DOHH2 (cell line): ENCODE measurements around the gene H3-3A.

Experiments
- H3F3A ChIP-seq: fragments of 200-600 bp; sonication (generic), shearing (Covaris generic); 2 replicates; pipeline ENCODE4 v1.6.0; 2016; ENCODE audit warnings: antibody characterized with exemption, mild to moderate bottlenecking; ENCODE audit not compliant: control insufficient read depth, insufficient read depth
- H3K27ac ChIP-seq: fragments of 200-600 bp; sonication (generic); 2 replicates; pipeline ENCODE4 v1.5.1; 2014; ENCODE audit warnings: low read depth, mild to moderate bottlenecking, low read length, moderate library complexity
- H3K27me3 ChIP-seq: fragments of 200-600 bp; sonication (generic); 2 replicates; pipeline ENCODE4 v1.6.1; 2014; ENCODE audit warnings: mild to moderate bottlenecking, low read length, mixed read lengths; ENCODE audit not compliant: control insufficient read depth
- H3K36me3 ChIP-seq: fragments of 200-600 bp; sonication (generic); 2 replicates; pipeline ENCODE4 v1.6.1; 2014; ENCODE audit warnings: mild to moderate bottlenecking, low read length, moderate library complexity, mixed read lengths; ENCODE audit not compliant: control insufficient read depth
- H3K4me1 ChIP-seq: fragments of 200-600 bp; sonication (generic); 2 replicates; pipeline ENCODE4 v1.6.1; 2014; ENCODE audit warnings: mild to moderate bottlenecking, low read length, mixed read lengths; ENCODE audit not compliant: control insufficient read depth
- H3K4me2 ChIP-seq: fragments of 200-600 bp; sonication (generic); 2 replicates; pipeline ENCODE4 v1.6.0; 2014; ENCODE audit warnings: mild to moderate bottlenecking, low read length, moderate library complexity
- H3K4me3 ChIP-seq: fragments of 200-600 bp; sonication (generic); 2 replicates; pipeline ENCODE4 v1.5.1; 2014; ENCODE audit warnings: mild to moderate bottlenecking, low read length, mixed read lengths
- H3K79me2 ChIP-seq: fragments of 200-600 bp; sonication (generic); 2 replicates; pipeline ENCODE4 v1.6.1; 2014; ENCODE audit warnings: mild to moderate bottlenecking, low read length, mixed read lengths; ENCODE audit not compliant: control insufficient read depth
- H3K9me2 ChIP-seq: fragments of 200-600 bp; sonication (generic); replicated peaks from 2 replicates; pipeline ENCODE4 v1.6.1; 2014; ENCODE audit warnings: mild to moderate bottlenecking, low read length, mixed read lengths; ENCODE audit not compliant: control insufficient read depth
- H3K9me3 ChIP-seq: fragments of 200-600 bp; sonication (generic); 2 replicates; pipeline ENCODE4 v1.6.1; 2014; ENCODE audit warnings: antibody characterized with exemption, low read length, mixed read lengths; ENCODE audit not compliant: control insufficient read depth, insufficient read depth
- H4K20me1 ChIP-seq: fragments of 200-600 bp; sonication (generic); 2 replicates; pipeline ENCODE4 v1.6.0; 2014; ENCODE audit warnings: low read depth, mild to moderate bottlenecking, antibody characterized with exemption, low read length, moderate library complexity; ENCODE audit not compliant: control insufficient read depth, insufficient read depth
- EZH2phosphoT487 ChIP-seq: fragments of 200-600 bp; sonication (generic); IDR thresholded peaks from 2 replicates; pipeline ENCODE4 v1.6.1; 2017; ENCODE audit warnings: borderline replicate concordance, mild to moderate bottlenecking, antibody characterized with exemption, low read length, moderate library complexity, mixed read lengths
- TF ChIP-seq, protein P1 (sequence below): fragments of 200-600 bp; sonication (generic); IDR thresholded peaks from one replicate; pipeline ENCODE4 v1.5.1; 2014; ENCODE audit warnings: antibody characterized with exemption, mild to moderate bottlenecking, low read depth, low read length; ENCODE audit not compliant: poor library complexity, severe bottlenecking

Gene H3-3A

DNA sequence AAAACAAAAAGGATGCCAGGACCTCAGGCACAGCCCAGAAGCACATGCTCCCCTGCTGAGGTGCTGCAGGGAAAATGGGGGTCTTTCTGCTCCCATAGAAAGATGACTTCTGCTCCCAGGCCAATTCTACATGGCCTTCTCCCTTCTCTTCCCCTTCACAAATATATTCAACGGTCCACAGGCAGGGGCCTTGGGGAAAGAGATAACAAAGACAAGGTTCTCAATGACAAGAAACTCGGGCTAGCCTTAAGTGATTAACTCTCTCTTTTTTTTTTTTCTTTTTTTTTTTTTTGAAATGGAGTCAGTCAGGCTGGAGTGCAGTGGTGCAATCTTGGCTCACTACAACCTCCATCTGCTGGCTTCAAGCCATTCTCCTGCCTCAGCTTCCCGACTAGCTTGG lies 54.2 kb downstream of the H3-3A start:
- no peaks in the 10 kb centered on the region for H3K9me2 ChIP-seq
- H3K27me3 ChIP-seq, result peaks cover 29% of the 10 kb centered on the region
- no peaks in the 10 kb centered on the region for H3K79me2 ChIP-seq
- H3K4me1 ChIP-seq, result peaks cover 19% of the 10 kb centered on the region
- H4K20me1 ChIP-seq, result no peaks in the 10 kb centered on the region
- H3K4me3 ChIP-seq, result no peak overlapping the region
- H3F3A ChIP-seq, result 0 out of 2 replicates have a peak, but pooled peaks cover 2% of the 10 kb centered on the region
- H3K27ac ChIP-seq, result no peak overlapping the region
- H3K36me3 ChIP-seq, result no peaks in the 10 kb centered on the region
- TF ChIP-seq, protein P1, sequence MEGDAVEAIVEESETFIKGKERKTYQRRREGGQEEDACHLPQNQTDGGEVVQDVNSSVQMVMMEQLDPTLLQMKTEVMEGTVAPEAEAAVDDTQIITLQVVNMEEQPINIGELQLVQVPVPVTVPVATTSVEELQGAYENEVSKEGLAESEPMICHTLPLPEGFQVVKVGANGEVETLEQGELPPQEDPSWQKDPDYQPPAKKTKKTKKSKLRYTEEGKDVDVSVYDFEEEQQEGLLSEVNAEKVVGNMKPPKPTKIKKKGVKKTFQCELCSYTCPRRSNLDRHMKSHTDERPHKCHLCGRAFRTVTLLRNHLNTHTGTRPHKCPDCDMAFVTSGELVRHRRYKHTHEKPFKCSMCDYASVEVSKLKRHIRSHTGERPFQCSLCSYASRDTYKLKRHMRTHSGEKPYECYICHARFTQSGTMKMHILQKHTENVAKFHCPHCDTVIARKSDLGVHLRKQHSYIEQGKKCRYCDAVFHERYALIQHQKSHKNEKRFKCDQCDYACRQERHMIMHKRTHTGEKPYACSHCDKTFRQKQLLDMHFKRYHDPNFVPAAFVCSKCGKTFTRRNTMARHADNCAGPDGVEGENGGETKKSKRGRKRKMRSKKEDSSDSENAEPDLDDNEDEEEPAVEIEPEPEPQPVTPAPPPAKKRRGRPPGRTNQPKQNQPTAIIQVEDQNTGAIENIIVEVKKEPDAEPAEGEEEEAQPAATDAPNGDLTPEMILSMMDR, result no peak
- TF ChIP-seq EZH2phosphoT487, result no peak
- H3K9me3 ChIP-seq, result no peaks in the 10 kb centered on the region
- no peak overlapping the region for H3K4me2 ChIP-seq

DNA sequence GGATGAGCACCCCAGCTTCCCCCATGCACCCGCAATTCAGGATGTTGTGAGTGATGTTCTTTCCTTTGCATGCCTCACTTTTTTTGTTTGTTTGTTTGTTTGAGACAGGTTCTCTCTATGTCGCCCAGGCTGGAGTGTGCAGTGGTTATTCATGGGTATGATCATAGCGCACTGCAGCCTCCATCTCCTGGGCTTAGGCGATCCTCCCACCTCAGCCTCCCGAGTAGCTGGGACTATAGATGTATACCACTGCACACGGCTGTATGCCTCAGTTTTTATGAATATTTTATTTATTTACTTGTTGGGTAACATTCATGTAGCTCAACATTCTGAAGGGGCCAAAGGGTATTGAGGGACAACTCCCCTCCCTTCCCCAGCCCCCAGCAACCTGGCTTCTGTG lies 54.8 kb downstream of the H3-3A start:
- 0 out of 2 replicates have a peak, but pooled peaks cover 2% of the 10 kb centered on the region for H3F3A ChIP-seq
- no peaks in the 10 kb centered on the region for H4K20me1 ChIP-seq
- no peak overlapping the region for H3K27ac ChIP-seq
- H3K9me3 ChIP-seq, result no peaks in the 10 kb centered on the region
- no peaks in the 10 kb centered on the region for H3K9me2 ChIP-seq
- no peaks in the 10 kb centered on the region for H3K79me2 ChIP-seq
- peaks cover 23% of the 10 kb centered on the region for H3K27me3 ChIP-seq
- peaks cover 18% of the 10 kb centered on the region for H3K4me1 ChIP-seq
- TF ChIP-seq, protein P1, result no peak
- no peak for TF ChIP-seq EZH2phosphoT487
- H3K4me3 ChIP-seq, result no peak overlapping the region
- H3K4me2 ChIP-seq, result no peak overlapping the region
- H3K36me3 ChIP-seq, result no peaks in the 10 kb centered on the region

DNA sequence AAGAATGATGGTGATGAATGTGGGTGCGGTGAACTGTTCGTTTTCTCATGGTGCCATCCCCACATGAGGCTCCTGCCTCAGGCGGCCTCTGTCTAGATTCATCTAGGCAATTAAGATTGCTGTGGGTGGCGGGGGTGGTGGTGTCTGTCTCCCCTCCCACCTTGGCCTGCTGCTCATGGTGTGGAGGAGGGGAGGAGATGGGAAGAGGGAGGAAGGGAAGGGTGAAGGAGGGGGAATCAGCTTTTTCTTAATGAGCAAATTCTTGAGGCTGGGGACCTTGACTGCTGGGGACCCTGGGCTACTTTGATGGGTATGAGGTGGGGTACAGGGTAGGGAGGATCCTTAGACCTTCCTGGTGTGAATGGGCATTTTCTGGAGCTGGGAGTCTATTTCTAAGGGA lies 55.8 kb downstream of the H3-3A start:
- H3K4me1 ChIP-seq, result peaks cover 29% of the 10 kb centered on the region
- TF ChIP-seq, protein P1, result no peak
- TF ChIP-seq EZH2phosphoT487, result no peak
- no peaks in the 10 kb centered on the region for H4K20me1 ChIP-seq
- peaks cover 16% of the 10 kb centered on the region for H3K27me3 ChIP-seq
- H3K27ac ChIP-seq, result no peak overlapping the region
- no peaks in the 10 kb centered on the region for H3K36me3 ChIP-seq
- no peak overlapping the region for H3K4me3 ChIP-seq
- no peaks in the 10 kb centered on the region for H3K9me2 ChIP-seq
- no peaks in the 10 kb centered on the region for H3K79me2 ChIP-seq
- H3F3A ChIP-seq, result peaks cover 11% of the 10 kb centered on the region
- H3K9me3 ChIP-seq, result no peaks in the 10 kb centered on the region
- no peak overlapping the region for H3K4me2 ChIP-seq
